ENCODE measurements around the gene PCDHGC4. TPM values are rescaled to one million over a fixed set of nuclear protein-coding genes. Genes with fewer than 3 reads are reported as not detected.

PCDHGC4 gene
- total and polyA plus RNA-seq, 7 donors = 0.06 to 1.2 (median 0.36) TPM; not detected in 1

GRCh38 chr5:141441571-141442170 lies 43.2 kb upstream of the PCDHGC4 start:
- H3K36me3 ChIP-seq (ENCODE audit: insufficient read depth in 1 of 2, low read depth in 1 of 2) = no peaks in the 10 kb centered on the region
- DNase-seq (no peak), ATAC-seq (no peak)
- intact Hi-C loops (cut with DNase I) = no loop called here
- no peaks in the 10 kb centered on the region for H3K4me1 ChIP-seq
- no peaks in the 10 kb centered on the region for H3K9me3 ChIP-seq
- H3K4me3 ChIP-seq = no peak overlapping the region
- no peak for TF ChIP-seq CTCF (IDR thresholded peaks at IDR 0.05)
- 58 to 64% (median 59%) methylated on average over 50 of the region's 50 CpGs for WGBS, 3 donors
- no peak overlapping the region for H3K27ac ChIP-seq
- H3K27me3 ChIP-seq (ENCODE audit: insufficient read depth in 3 of 3, low read length in 2 of 3) = no peaks in the 10 kb centered on the region

GRCh38 chr5:141465351-141465750 lies 19.5 kb upstream of the PCDHGC4 start:
- H3K4me3 ChIP-seq = no peak overlapping the region
- 98 to 99% (median 98%) methylated on average over 3 of the region's 3 CpGs for WGBS, 3 donors
- no peaks in the 10 kb centered on the region for H3K4me1 ChIP-seq
- H3K27me3 ChIP-seq (ENCODE audit: insufficient read depth in 3 of 3, low read length in 2 of 3) = no peaks in the 10 kb centered on the region
- no peak for TF ChIP-seq CTCF (IDR thresholded peaks at IDR 0.05)
- intact Hi-C loops (cut with DNase I) = no loop called here
- no peak for ATAC-seq
- no peak for DNase-seq
- H3K9me3 ChIP-seq = no peaks in the 10 kb centered on the region
- no peak overlapping the region for H3K27ac ChIP-seq
- H3K36me3 ChIP-seq (ENCODE audit: insufficient read depth in 1 of 2, low read depth in 1 of 2) = no peaks in the 10 kb centered on the region

GRCh38 chr5:141475625-141476131 lies 9.2 kb upstream of the PCDHGC4 start, which contains the start of gene PCDHGC3:
Gene PCDHGC3 (plus strand): TSS chr5:141475966. CDS start chr5:141476117, 151 bp downstream.
- no peaks in the 10 kb centered on the region for H3K9me3 ChIP-seq
- H3K27me3 ChIP-seq (ENCODE audit: insufficient read depth in 3 of 3, low read length in 2 of 3) = peaks cover 0 to 6% (median 0%) of the 10 kb centered on the region in 3 donors
- DNase-seq (peak; percentile 92 to 96), ATAC-seq (peak; percentile 98)
- H3K36me3 ChIP-seq (ENCODE audit: insufficient read depth in 1 of 2, low read depth in 1 of 2) = no peaks in the 10 kb centered on the region
- peak within 1 kb of the TSS; percentile 81 for H3K27ac ChIP-seq
- WGBS, 3 donors = 1% methylated on average over 27 to 28 of the region's 28 CpGs
- intact Hi-C loops (cut with DNase I) = loop anchor here (2.0 to 5.0 kb wide), 3 partner anchors 37 to 49 kb away; partner anchors contain the start of gene PCDHGA12 (in 1 of the 2)
- peaks cover 38% of the 10 kb centered on the region for H3K4me1 ChIP-seq
- peak within 1 kb of the TSS; percentile 77 for H3K4me3 ChIP-seq
- peak; percentile 29 for TF ChIP-seq CTCF (IDR thresholded peaks at IDR 0.05)

- intact Hi-C loops (cut with DNase I) = loop anchor here (5.0 kb wide), 2 partner anchors 36 to 44 kb away; partner anchors contain the start of gene PCDHGA12 (in 1 of the 2)
Observed at GRCh38 chr5:141476132-141476911, 8.5 kb upstream of the PCDHGC4 start.

More at GRCh38 chr5:141476132-141476911, 8.5 kb upstream of the PCDHGC4 start:
- Histone ChIP-seq H3K4me1 (peaks cover 38% of the 10 kb centered on the region), H3K4me3 (peak overlapping the region; percentile 77), H3K27ac (peak overlapping the region; percentile 81), H3K36me3 (ENCODE audit: insufficient read depth in 1 of 2, low read depth in 1 of 2) (no peaks in the 10 kb centered on the region), H3K27me3 (ENCODE audit: insufficient read depth in 3 of 3, low read length in 2 of 3) (peaks cover 0 to 6% (median 0%) of the 10 kb centered on the region in 3 donors), H3K9me3 (no peaks in the 10 kb centered on the region)
- 0 to 1% (median 1%) methylated on average over 58 of the region's 58 CpGs for WGBS, 3 donors
- DNase-seq = peak; percentile 73 to 84
- ATAC-seq = peak; percentile 52 to 73 (median 58)
- no peak for TF ChIP-seq CTCF (IDR thresholded peaks at IDR 0.05)

Measured in psoas muscle (tissue), 8 donors.